SK-N-SH (cell line): Measurements from ENCODE around the gene DOCK4. TPM values are rescaled to one million over a fixed set of nuclear protein-coding genes. Genes with fewer than 3 reads are reported as not detected.

Experiments
- CTCF ChIA-PET: fragments of 300-600, 350-600 bp; formaldehyde crosslinking; extraction: SDS; loops from one replicate; lab custom pipeline; 2021; lab: Yijun Ruan, JAX
- POLR2A ChIA-PET: fragments of 350-600 bp; sonication (Branson Sonifier 250); formaldehyde crosslinking; extraction: SDS; loops from one replicate; lab custom pipeline; 2020; ENCODE audit warnings: antibody characterized with exemption, inconsistent platforms; lab: Yijun Ruan, JAX
- DNase-seq: peaks from one replicate; pipeline ENCODE4 v3.0.0; 2012
- H2AFZ ChIP-seq: fragments of 200-600 bp; sonication (generic); 2 replicates; pipeline ENCODE4 v1.8.1; 2016; ENCODE audit warnings: antibody characterized with exemption, mild to moderate bottlenecking, low read depth
- H3F3A ChIP-seq: fragments of 200-600 bp; sonication (generic); replicated peaks from 2 replicates; pipeline ENCODE3; 2016; ENCODE audit warnings: antibody characterized with exemption, mild to moderate bottlenecking; ENCODE audit not compliant: insufficient read depth
- H3K27ac ChIP-seq, 2 experiments: fragments of 200-500 bp in 1 of 2; fragments of 200-600 bp in 1 of 2; sonication (Bioruptor generic) in 1 of 2; sonication (generic), shearing (Covaris generic) in 1 of 2; 2 replicates each; pipeline versions ENCODE4 v1.5.1 to v1.6.1; 2014 to 2016; ENCODE audit warnings: low read depth in 2 of 2, inconsistent platforms in 1 of 2, low read length in 1 of 2, mild to moderate bottlenecking in 1 of 2, mixed read lengths in 1 of 2
- H3K27me3 ChIP-seq: fragments of 200-600 bp; sonication (generic), shearing (Covaris generic); 2 replicates; pipeline ENCODE4 v1.6.1; 2016; ENCODE audit warnings: mixed run types; ENCODE audit not compliant: insufficient read depth
- H3K36me3 ChIP-seq, 2 experiments: fragments of 200-500 bp in 1 of 2; fragments of 200-600 bp in 1 of 2; sonication (Bioruptor generic) in 1 of 2; sonication (generic) in 1 of 2; replicated peaks in 1 of 2; 2 replicates each; pipeline versions ENCODE3 to v1.5.1; 2014 to 2016; ENCODE audit warnings: low read length in 1 of 2, mild to moderate bottlenecking in 1 of 2; ENCODE audit not compliant: insufficient read depth in 2 of 2, control insufficient read depth in 1 of 2
- H3K4me1 ChIP-seq, 2 experiments: fragments of 200-500 bp in 1 of 2; fragments of 200-600 bp in 1 of 2; sonication (Bioruptor generic) in 1 of 2; sonication (generic), shearing (Covaris generic) in 1 of 2; 2 replicates each; pipeline versions ENCODE4 v1.5.1 to v1.6.1; 2014 to 2016; ENCODE audit warnings: low read depth in 1 of 2, low read length in 1 of 2, mixed run types in 1 of 2; ENCODE audit not compliant: insufficient read depth in 2 of 2, control insufficient read depth in 1 of 2
- H3K4me2 ChIP-seq: fragments of 200-600 bp; sonication (generic), shearing (Covaris generic); 2 replicates; pipeline ENCODE4 v1.6.1; 2017; ENCODE audit warnings: mixed run types
- H3K4me3 ChIP-seq, 2 experiments: fragments of 200-500 bp in 1 of 2; fragments of 200-600 bp in 1 of 2; sonication (Bioruptor generic) in 1 of 2; sonication (generic), shearing (Covaris generic) in 1 of 2; 2 replicates each; pipeline versions ENCODE4 v1.5.1 to v1.8.1; 2014 to 2016; ENCODE audit warnings: low read depth in 2 of 2, inconsistent platforms in 1 of 2, low read length in 1 of 2, mild to moderate bottlenecking in 1 of 2, mixed read lengths in 1 of 2, moderate library complexity in 1 of 2
- H3K79me2 ChIP-seq: fragments of 200-600 bp; sonication (generic); 2 replicates; pipeline ENCODE4 v1.8.1; 2017; ENCODE audit warnings: mild to moderate bottlenecking; ENCODE audit not compliant: insufficient read depth
- H3K9ac ChIP-seq: fragments of 200-600 bp; sonication (generic); 2 replicates; pipeline ENCODE4 v1.6.1; 2017; ENCODE audit warnings: mixed run types
- H3K9me2 ChIP-seq: fragments of 200-600 bp; sonication (generic); 2 replicates; pipeline ENCODE4 v1.6.1; 2017; ENCODE audit warnings: mixed run types
- H3K9me3 ChIP-seq: fragments of 200-600 bp; sonication (generic); 2 replicates; pipeline ENCODE4 v1.6.1; 2017; ENCODE audit warnings: mixed run types, mild to moderate bottlenecking, moderate library complexity
- H4K20me1 ChIP-seq: fragments of 200-600 bp; sonication (generic); 2 replicates; pipeline ENCODE4 v1.6.1; 2017; ENCODE audit warnings: mild to moderate bottlenecking, mixed run types; ENCODE audit not compliant: insufficient read depth
- ELF1 ChIP-seq: IDR thresholded peaks from 2 replicates; pipeline ENCODE4 v1.4.0; 2012
- EZH2phosphoT487 ChIP-seq: fragments of 200-600 bp; sonication (generic); IDR thresholded peaks from 2 replicates; pipeline ENCODE4 v1.6.1; 2017; ENCODE audit warnings: low read depth, mixed run types, mild to moderate bottlenecking, antibody characterized with exemption, moderate library complexity, borderline replicate concordance
- FOSL2 ChIP-seq: IDR thresholded peaks from 2 replicates; pipeline ENCODE4 v1.4.0; 2012; ENCODE audit warnings: low read depth, mild to moderate bottlenecking, moderate library complexity, borderline replicate concordance
- FOXJ3 ChIP-seq: sonication (generic); formaldehyde crosslinking; IDR thresholded peaks from 2 replicates; pipeline ENCODE4 v1.5.1; 2020; ENCODE audit warnings: mild to moderate bottlenecking, missing genetic modification reagents
- FOXM1 ChIP-seq: IDR thresholded peaks from 2 replicates; pipeline ENCODE4 v1.4.0; 2012; ENCODE audit warnings: low read depth, mild to moderate bottlenecking
- GABPA ChIP-seq: IDR thresholded peaks from 2 replicates; pipeline ENCODE4 v1.4.0; 2012; ENCODE audit warnings: low read depth, mild to moderate bottlenecking
- MEF2A ChIP-seq: IDR thresholded peaks from 2 replicates; pipeline ENCODE4 v1.4.0; 2012; ENCODE audit warnings: low read depth, borderline replicate concordance
- MXI1 ChIP-seq: IDR thresholded peaks from 2 replicates; pipeline ENCODE4 v1.6.1; 2012; ENCODE audit warnings: mild to moderate bottlenecking, low read depth, low read length, improper control_type of control experiment
- POLR2AphosphoS5 ChIP-seq: IDR thresholded peaks from 2 replicates; pipeline ENCODE4 v1.6.1; 2012; ENCODE audit warnings: low read depth, low read length
- RAD21 ChIP-seq: IDR thresholded peaks from 2 replicates; pipeline ENCODE4 v1.6.1; 2012; ENCODE audit warnings: mild to moderate bottlenecking, low read length
- RCOR1 ChIP-seq: fragments of 150-350 bp; IDR thresholded peaks from 2 replicates; pipeline ENCODE4 v1.6.1; 2017; ENCODE audit warnings: antibody characterized with exemption, low read length
- REST ChIP-seq: IDR thresholded peaks from 2 replicates; pipeline ENCODE4 v1.6.1; 2012; ENCODE audit warnings: mild to moderate bottlenecking, low read depth, low read length, moderate library complexity
- RFX5 ChIP-seq: IDR thresholded peaks from 2 replicates; pipeline ENCODE4 v1.6.1; 2012; ENCODE audit warnings: mild to moderate bottlenecking, improper control_type of control experiment, low read length
- RXRA ChIP-seq: IDR thresholded peaks from 2 replicates; pipeline ENCODE4 v1.4.0; 2012; ENCODE audit warnings: low read depth, mild to moderate bottlenecking, borderline replicate concordance
- SMC3 ChIP-seq: IDR thresholded peaks from 2 replicates; pipeline ENCODE4 v1.6.1; 2012; ENCODE audit warnings: low read depth, low read length, improper control_type of control experiment
- TAF1 ChIP-seq: IDR thresholded peaks from 2 replicates; pipeline ENCODE4 v1.6.1; 2012; ENCODE audit warnings: low read depth, mild to moderate bottlenecking, low read length, moderate library complexity, borderline replicate concordance
- TCF12 ChIP-seq: IDR thresholded peaks from 2 replicates; pipeline ENCODE4 v1.4.0; 2012
- ZBTB33 ChIP-seq: IDR thresholded peaks from 2 replicates; pipeline ENCODE4 v1.4.0; 2012; ENCODE audit warnings: low read depth, borderline replicate concordance
- WGBS: methylation state at CpG from one replicate; pipeline ENCODE4 v1.1.6; 2017; ENCODE audit warnings: low lambda C conversion rate; 5-methylcytosine and 5-hydroxymethylcytosine counted together
- polyA plus RNA-seq, 3 experiments: library from polyadenylated mRNA; depleted of rRNA; stranded (reverse); fragments of >200 nt; gene quantifications; 2 replicates each; pipeline ENCODE4 v1.2.3, GENCODE V29; 2012
- TF ChIP-seq, protein P1 (sequence below): IDR thresholded peaks from 2 replicates; pipeline ENCODE4; 2012
- TF ChIP-seq, protein P2 (sequence below): fragments of 200-600 bp; sonication (generic); IDR thresholded peaks from 2 replicates; pipeline ENCODE4 v1.6.1; 2017; ENCODE audit warnings: antibody characterized with exemption, mild to moderate bottlenecking, moderate library complexity

DOCK4 gene
- polyA plus RNA-seq, 1 of the 3 experiments (the other 2 are of a cell fraction) = 8.5 TPM

DNA sequence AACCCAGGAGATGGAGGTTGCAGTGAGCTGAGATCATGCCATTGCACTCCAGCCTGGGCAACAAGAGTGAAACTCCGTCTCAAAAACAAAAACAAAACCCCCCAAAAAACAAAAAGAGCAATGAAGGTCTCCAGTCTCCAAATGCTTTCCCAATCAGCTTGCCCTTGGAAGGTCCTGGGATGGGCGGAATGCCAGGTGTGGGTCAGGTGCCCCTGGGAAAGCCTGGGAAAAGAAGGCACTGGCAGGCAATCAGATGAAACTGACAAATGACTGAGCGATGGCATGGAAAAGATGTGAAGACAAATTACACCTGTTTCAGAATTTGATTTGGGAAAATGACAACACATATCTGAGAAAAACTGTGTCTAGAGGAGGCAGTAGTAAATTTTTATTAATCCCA, 433.5 kb downstream of the DOCK4 start:
- Histone ChIP-seq H3K27ac (no peak overlapping the region), H3K36me3 (peaks cover 3 to 8% of the 10 kb centered on the region in 2 experiments), H3F3A (no peaks in the 10 kb centered on the region), H3K9me3 (no peaks in the 10 kb centered on the region), H3K27me3 (no peaks in the 10 kb centered on the region), H3K4me1 (no peaks in the 10 kb centered on the region), H3K9me2 (no peaks in the 10 kb centered on the region), H3K79me2 (no peaks in the 10 kb centered on the region), H3K9ac (no peak overlapping the region), H3K4me3 (no peak overlapping the region), H4K20me1 (no peaks in the 10 kb centered on the region), H3K4me2 (no peak overlapping the region), H2AFZ (no peak overlapping the region)
- WGBS = 90% methylated on average over 3 of the region's 3 CpGs
- TF ChIP-seq FOSL2 = no peak
- no peak for TF ChIP-seq TAF1
- TF ChIP-seq MXI1 = no peak
- no peak for TF ChIP-seq REST
- TF ChIP-seq GABPA = no peak
- TF ChIP-seq MEF2A = no peak
- no peak for TF ChIP-seq FOXJ3
- no peak for TF ChIP-seq SMC3
- TF ChIP-seq RXRA = no peak
- TF ChIP-seq EZH2phosphoT487 = no peak
- TF ChIP-seq POLR2AphosphoS5 = no peak
- no peak for TF ChIP-seq RAD21
- TF ChIP-seq FOXM1 = no peak
- no peak for TF ChIP-seq RFX5
- TF ChIP-seq, protein P1, sequence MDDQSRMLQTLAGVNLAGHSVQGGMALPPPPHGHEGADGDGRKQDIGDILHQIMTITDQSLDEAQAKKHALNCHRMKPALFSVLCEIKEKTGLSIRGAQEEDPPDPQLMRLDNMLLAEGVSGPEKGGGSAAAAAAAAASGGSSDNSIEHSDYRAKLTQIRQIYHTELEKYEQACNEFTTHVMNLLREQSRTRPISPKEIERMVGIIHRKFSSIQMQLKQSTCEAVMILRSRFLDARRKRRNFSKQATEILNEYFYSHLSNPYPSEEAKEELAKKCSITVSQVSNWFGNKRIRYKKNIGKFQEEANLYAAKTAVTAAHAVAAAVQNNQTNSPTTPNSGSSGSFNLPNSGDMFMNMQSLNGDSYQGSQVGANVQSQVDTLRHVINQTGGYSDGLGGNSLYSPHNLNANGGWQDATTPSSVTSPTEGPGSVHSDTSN = no peak
- TF ChIP-seq RCOR1 = no peak
- no peak for TF ChIP-seq ZBTB33
- TF ChIP-seq TCF12 = no peak
- no peak for TF ChIP-seq ELF1
- TF ChIP-seq, protein P2, sequence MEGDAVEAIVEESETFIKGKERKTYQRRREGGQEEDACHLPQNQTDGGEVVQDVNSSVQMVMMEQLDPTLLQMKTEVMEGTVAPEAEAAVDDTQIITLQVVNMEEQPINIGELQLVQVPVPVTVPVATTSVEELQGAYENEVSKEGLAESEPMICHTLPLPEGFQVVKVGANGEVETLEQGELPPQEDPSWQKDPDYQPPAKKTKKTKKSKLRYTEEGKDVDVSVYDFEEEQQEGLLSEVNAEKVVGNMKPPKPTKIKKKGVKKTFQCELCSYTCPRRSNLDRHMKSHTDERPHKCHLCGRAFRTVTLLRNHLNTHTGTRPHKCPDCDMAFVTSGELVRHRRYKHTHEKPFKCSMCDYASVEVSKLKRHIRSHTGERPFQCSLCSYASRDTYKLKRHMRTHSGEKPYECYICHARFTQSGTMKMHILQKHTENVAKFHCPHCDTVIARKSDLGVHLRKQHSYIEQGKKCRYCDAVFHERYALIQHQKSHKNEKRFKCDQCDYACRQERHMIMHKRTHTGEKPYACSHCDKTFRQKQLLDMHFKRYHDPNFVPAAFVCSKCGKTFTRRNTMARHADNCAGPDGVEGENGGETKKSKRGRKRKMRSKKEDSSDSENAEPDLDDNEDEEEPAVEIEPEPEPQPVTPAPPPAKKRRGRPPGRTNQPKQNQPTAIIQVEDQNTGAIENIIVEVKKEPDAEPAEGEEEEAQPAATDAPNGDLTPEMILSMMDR = no peak
- POLR2A ChIA-PET = no interaction called here
- CTCF ChIA-PET = interaction anchor here (1.0 to 8.2 kb wide), 3 partner anchors 10 to 82 kb away, joined by 3 to 61 read pairs (median 19); no protein-coding TSS in a partner anchor
- DNase-seq = no peak
